GM10248 (cell line): ENCODE measurements around the gene LRCH4.

Source experiments
- CTCF ChIA-PET: fragments of 300-600 bp; sonication (Branson Sonifier 250); formaldehyde crosslinking; extraction: SDS; loops from one replicate; lab custom pipeline; 2021; ENCODE audit warnings: antibody characterized with exemption; lab: Yijun Ruan, JAX
- POLR2A ChIA-PET: fragments of 350-650 bp; sonication (Branson Sonifier 250); formaldehyde crosslinking; extraction: SDS; loops from one replicate; lab custom pipeline; 2020; ENCODE audit warnings: antibody characterized with exemption; lab: Yijun Ruan, JAX
- DNase-seq: peaks from one replicate; pipeline ENCODE4 v3.0.0; 2012; ENCODE audit errors: extremely low spot score
- CTCF ChIP-seq: IDR thresholded peaks from 2 replicates; pipeline ENCODE4 v1.5.1; 2012; ENCODE audit warnings: mild to moderate bottlenecking, low read depth; ENCODE audit errors: extremely low read depth, missing control alignments, control extremely low read depth

Gene LRCH4

GRCh38 chr7:100626530-100627237 lies 40.8 kb upstream of the LRCH4 start:
- POLR2A ChIA-PET = no interaction called here
- peak; percentile 97 for DNase-seq
- CTCF ChIA-PET = interaction anchor here (1.1 to 2.7 kb wide), 7 partner anchors 8 to 157 kb away, joined by 3 to 10 read pairs (median 4); partner anchors contain the start of gene POP7
- no peak for TF ChIP-seq CTCF

- CTCF ChIA-PET = interaction anchor here (1.1 to 2.7 kb wide), 7 partner anchors 8 to 156 kb away, joined by 3 to 10 read pairs (median 4); partner anchors contain the start of gene POP7
- DNase-seq = no peak
- POLR2A ChIA-PET = interaction anchor here (0.8 kb wide), 1 partner anchor 151 kb away, joined by 5 read pairs; no protein-coding TSS in a partner anchor
- TF ChIP-seq CTCF = no peak
Observed at GRCh38 chr7:100626055-100626454, 40.1 kb upstream of the LRCH4 start.

- ChIA-PET CTCF (interaction anchor here (2.7 kb wide), 1 partner anchor 10 kb away, joined by 8 read pairs; no protein-coding TSS in a partner anchor), POLR2A (no interaction called here)
- TF ChIP-seq CTCF = no peak
Observed at GRCh38 chr7:100623951-100624824, 38.3 kb upstream of the LRCH4 start.

GRCh38 chr7:100621554-100621953 lies 35.6 kb upstream of the LRCH4 start:
- ChIA-PET POLR2A (no interaction called here), CTCF (interaction anchor here (1.2 kb wide), 1 partner anchor 11 kb away, joined by 3 read pairs; no protein-coding TSS in a partner anchor)
- no peak for TF ChIP-seq CTCF
- DNase-seq = no peak

More at GRCh38 chr7:100623951-100624824, 38.3 kb upstream of the LRCH4 start:
- DNase-seq = no peak

- no peak for DNase-seq
- CTCF ChIA-PET = interaction anchor here (0.7 to 1.7 kb wide), 2 partner anchors 14 kb away, joined by 3 to 9 read pairs; no protein-coding TSS in a partner anchor
- POLR2A ChIA-PET = no interaction called here
- no peak for TF ChIP-seq CTCF
Observed at GRCh38 chr7:100620804-100621203, 34.9 kb upstream of the LRCH4 start.

GRCh38 chr7:100620239-100620638 lies 34.3 kb upstream of the LRCH4 start:
- no peak for TF ChIP-seq CTCF
- POLR2A ChIA-PET = no interaction called here
- CTCF ChIA-PET = interaction anchor here (0.7 to 1.7 kb wide), 4 partner anchors 10 to 85 kb away, joined by 3 to 9 read pairs (median 3); partner anchors contain the start of gene POP7
- DNase-seq = no peak
